MV-4-11 (cell line): ENCODE measurements around the gene FBXL16.

ENCODE experiments used
- DNase-seq: peaks from one replicate; lab custom pipeline; 2025; lab: John Stamatoyannopoulos, UW

FBXL16 gene

GRCh38 chr16:734981-735881, 29.6 kb upstream of the FBXL16 start:
- no peak for DNase-seq

DNA sequence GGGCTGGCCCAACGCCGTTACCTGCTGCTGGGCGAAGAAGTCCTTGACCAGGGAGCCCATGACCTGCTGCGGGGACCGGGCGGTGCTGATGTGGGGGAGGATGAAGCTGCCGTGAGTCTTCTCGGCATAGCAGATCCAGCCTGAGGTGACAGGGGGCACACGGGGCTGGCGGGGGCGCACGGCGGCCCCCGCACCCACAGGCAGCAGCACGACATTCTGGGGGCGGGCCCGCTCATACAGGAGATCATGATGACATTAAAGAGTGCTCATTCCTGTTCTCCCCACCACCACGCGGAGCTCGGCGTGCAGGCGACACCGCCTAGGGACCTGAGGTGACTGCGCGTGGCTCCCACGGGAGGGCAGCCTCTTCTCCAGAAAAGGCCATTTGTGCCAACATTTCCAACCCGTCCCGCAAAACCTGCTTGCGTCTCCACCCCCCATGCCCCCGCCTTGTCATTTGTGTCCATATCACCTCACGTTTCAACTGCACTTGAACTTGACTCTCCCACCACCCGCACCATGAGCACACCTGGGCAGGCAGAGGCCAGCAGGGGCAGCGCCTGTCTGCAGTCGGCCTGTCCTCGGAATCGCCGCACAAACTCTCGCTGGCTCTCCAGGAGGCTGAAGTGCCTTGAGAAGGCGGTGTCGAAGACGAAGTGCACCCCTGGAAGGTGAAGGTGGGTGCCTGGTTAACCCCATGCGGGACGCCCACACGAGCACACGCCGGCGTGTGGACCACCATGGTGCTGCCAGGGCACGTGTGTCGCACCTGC, 28.8 kb upstream of the FBXL16 start:
- DNase-seq, result no peak

DNA sequence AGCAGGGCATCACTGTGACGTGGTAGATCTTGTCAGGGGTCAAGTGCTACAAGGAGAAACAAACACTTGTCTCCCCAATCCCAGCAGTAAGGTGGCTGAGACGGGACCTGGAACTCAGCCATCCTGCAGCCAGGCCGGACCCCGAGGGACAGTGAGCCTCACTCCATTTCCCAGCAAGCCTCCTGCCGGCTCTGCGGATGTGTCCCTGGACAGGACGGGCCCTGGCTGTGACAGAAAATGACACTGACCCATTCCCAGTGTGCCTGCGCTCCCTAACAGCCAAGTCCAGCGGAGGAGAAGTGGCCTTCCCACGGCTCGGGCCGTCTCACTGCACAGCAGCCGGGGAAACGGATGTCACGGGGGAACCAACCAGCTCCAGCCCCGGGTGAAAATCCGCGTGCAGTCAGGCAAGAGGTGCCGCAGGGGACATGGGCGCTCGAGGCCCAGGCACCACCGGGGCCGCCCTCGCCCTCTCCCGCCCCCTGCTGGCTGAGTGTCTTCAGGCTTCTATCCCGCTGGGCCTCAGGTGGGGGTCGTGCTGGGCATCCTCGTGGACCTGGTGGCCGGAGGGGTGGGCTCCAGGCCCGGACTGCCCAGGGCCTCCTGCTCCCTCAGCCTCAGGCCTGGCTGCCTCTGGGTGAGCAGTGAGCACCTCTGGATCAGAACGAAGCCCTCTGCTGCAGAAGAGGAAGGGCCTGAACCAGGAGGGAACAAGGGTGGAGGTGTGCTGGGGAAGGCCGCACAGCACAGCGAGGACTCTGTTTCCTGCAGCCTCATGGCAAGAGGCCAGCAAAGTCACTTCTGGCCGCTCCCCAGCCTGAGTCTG, 28.0 kb upstream of the FBXL16 start:
- no peak for DNase-seq

- DNase-seq, result no peak
Observed at GRCh38 chr16:732936-733335, 27.3 kb upstream of the FBXL16 start.

DNA sequence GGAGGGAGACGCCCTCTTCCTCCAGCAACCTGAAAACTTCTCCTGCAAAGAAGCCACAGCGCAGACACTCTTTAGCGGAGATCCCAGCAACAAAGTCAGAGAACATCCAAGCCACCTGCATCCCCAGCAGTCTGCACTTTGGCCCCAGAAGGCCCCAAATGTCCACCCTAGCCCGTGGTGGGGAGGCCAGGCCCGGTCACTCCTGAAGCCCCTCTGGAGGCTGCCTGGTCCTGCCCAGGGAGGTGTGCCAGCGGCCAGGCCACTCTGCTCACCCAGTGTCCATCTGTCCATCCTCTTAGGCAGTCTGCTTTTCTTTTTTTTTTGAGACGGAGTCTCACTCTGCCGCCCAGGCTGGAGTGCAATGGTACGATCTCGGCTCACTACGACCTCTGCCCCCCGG, 26.7 kb upstream of the FBXL16 start:
- no peak for DNase-seq

DNA sequence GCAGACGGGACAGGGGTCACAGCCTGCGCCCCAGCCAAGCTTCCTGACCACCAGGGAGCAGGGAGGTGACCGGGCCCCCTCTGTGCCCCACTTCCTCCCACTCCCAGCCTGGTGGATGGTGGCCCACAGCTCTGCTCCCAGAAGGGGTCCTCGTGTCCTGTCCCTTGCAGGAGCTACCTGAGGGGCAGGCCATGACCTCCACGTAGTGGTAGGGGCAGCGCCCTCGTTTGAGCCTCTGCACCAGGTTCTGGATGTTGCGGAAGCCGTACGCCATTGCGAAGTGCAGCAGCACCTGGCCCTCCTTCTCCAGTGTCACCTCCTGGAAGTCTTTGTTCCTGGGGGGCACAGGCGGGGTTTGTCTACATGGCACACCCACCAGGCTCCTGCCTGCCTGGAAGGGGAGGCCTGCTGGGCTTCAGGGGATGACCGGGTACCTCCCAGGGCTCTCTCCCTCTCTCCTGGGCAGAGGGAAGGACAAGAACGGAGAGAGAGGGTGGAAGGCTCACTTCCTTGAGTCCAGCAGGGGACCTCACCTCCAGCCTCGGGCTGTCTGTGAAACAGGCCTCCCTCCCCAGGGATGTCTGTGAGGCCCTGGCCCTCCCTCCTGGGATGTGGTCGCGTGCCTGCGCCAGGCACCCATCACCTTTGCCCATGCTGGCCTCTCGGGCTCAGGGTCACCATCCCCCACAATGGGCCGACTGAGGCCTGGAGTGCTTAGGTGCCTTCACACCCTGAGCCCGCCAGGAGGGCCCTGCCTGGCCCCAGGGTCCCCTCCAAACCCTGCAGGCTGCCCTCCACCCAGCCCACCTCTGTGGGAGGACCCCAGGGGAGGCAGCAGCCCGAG, 25.3 kb upstream of the FBXL16 start:
- no peak for DNase-seq

GRCh38 chr16:729768-730665, 24.4 kb upstream of the FBXL16 start:
- no peak for DNase-seq

- no peak for DNase-seq
Observed at GRCh38 chr16:728890-729744, 23.5 kb upstream of the FBXL16 start.

DNA sequence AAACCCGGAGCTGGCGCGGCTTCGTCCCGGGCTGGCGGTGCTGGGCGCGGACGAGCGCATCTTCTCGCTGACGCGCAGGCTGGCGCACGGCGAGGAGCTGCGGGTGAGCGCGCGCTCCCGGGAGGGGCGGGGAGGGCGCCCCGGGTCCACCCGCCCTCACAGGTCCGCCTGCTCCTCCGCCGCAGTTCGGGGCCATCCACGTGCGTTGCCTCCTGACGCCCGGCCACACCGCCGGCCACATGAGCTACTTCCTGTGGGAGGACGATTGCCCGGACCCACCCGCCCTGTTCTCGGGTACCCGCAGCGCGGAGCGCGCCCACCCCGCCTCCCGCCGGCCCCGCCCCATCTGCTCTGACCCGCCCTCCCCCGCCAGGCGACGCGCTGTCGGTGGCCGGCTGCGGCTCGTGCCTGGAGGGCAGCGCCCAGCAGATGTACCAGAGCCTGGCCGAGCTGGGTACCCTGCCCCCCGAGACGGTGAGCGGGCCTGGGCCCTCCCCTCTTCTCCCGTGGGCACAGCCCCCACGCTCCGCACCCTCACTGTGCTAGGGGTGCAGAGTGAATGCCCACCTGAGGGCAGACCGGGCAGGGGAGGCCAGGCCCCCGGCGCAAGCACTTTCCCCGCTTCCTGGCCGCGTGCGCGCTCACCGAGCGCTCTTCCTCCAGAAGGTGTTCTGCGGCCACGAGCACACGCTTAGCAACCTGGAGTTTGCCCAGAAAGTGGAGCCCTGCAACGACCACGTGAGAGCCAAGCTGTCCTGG, 22.7 kb upstream of the FBXL16 start:
- DNase-seq, result peak; percentile 84

DNA sequence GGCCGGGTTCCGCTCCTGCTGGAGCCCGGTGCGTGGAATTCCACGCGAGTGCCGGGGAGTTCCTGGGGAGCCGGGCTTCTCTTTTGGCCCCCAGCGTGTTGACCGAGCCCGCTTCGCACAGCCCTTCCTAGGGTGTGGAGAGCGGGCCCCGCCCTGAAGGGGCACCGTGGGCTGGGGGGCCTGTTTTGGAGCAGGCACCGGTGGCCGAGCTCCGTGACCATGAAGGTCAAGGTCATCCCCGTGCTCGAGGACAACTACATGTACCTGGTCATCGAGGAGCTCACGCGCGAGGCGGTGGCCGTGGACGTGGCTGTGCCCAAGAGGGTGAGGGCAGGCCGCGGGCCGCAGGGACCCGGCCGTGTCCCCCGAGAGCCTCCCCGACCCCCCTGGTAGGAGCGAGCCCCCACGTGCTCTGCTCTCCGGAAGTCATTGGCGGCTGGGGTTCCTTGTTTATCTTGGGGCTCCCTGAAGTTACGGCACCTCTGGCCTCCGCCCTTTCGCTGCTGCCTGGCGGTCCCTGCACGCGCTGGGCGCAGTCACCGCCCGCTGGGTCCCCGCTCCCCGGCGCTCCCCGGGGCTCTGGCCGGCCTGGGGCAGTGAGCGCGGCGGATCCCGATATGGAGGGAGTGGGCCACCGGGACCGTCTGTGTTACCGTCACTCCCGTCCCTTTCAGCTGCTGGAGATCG, 21.8 kb upstream of the FBXL16 start:
- peak; percentile 6 for DNase-seq

DNA sequence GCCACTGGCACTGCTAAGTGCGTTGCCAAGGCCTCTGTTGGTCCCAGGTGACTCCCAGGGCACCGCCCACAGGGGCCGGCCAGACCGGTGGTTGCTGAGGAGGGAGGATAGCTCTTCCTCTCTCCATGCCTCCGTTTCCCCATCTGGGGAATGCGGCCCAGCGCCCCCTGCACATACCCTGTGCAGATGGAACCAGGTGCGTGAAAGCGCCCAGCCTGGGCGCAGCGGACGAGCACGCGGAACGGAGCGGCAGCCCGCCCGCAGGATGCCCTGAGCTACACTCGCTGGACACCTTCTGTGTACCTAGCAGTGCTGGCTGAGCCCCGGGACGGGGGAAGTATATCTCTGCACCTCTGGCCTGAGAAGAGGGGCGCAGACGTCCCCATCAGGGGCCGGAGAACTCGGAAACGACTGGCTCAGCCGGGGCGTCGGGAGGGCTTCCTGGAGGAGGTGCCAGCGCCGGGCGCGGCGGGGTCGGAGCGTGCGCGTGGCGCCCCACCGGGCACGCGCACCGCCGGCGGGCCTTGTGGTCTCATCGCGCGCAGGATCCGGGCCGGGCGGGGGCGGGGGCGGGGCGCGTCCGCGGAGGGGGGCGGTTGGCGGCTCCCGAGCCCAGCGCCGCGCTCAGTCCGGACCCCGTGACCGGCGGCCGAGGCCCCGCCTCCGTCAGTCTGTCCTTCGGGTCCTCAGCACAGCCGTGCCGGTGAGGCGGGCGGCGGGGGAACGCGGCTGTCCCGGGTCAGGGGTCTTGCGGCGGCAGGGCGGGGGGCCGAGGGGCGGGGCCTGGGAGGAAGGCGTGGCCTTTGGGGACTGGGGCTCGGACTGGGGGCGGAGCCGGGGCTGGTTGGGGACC, 21.1 kb upstream of the FBXL16 start, which contains the start of the genes CCDC78 and HAGHL:
TSS of gene CCDC78 (minus strand) at position 6 of the 853 bp plus-strand sequence. CDS start 76 bp downstream, outside the sequence.
TSS of gene HAGHL (plus strand) at position 669 of the 853 bp plus-strand sequence. CDS start 404 bp downstream, outside the sequence.
- peak; percentile 79 for DNase-seq

GRCh38 chr16:726188-726437, 20.5 kb upstream of the FBXL16 start:
- no peak for DNase-seq

GRCh38 chr16:725463-726187, 20.0 kb upstream of the FBXL16 start:
- DNase-seq, result no peak

- no peak for DNase-seq
Observed at GRCh38 chr16:725041-725376, 19.4 kb upstream of the FBXL16 start.

- no peak for DNase-seq
Observed at GRCh38 chr16:724188-725040, 18.8 kb upstream of the FBXL16 start.

DNA sequence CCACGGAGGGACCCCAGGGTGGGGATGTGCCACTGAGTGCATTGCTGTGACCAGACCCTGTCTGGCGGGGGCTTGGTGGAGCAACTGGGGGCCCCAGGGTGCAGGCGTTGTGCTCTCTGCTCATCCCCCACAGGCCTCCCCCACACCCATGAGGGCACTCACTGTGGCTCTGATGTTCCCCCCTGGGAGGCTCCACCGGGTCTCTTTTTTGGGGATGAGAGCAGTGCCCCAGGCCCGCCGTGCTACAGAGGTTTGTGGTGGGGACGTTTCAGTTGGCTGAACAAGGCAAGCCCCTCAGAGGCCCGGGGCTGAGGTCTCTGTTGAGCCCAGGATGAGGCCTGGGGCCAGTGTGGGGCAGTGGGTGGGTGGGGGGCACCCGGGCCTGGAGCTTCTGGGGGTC, 18.1 kb upstream of the FBXL16 start:
- DNase-seq, result no peak
